HepG2 (cell line): ENCODE data around the gene FAM124A. TPM values are rescaled to one million over a fixed set of nuclear protein-coding genes. Genes with fewer than 3 reads are reported as not detected.

Source experiments
- ATAC-seq: fragments of 200-7000 bp; cut with Tn5 transposase; 3 replicates; pipeline ENCODE4 v1.9.1; 2020; ENCODE audit warnings: mild to moderate bottlenecking, moderate library complexity
- BruUV-seq: library from RNA; stranded (reverse); fragments of 400-500 nt; replicated peaks from 2 replicates; lab custom pipeline; 2021; lab: Mats Ljungman, UMichigan
- CTCF ChIA-PET: fragments of 300-600 bp; formaldehyde crosslinking; extraction: SDS; loops from one replicate; lab custom pipeline; 2021; ENCODE audit warnings: low total read pairs, inconsistent platforms, low intra/inter-chr PET ratio; lab: Yijun Ruan, JAX
- POLR2A ChIA-PET: fragments of 350-600 bp; sonication (Branson Sonifier 250); formaldehyde crosslinking; loops from one replicate; lab custom pipeline; 2020; ENCODE audit warnings: antibody characterized with exemption, inconsistent platforms; lab: Yijun Ruan, JAX
- DNase-seq: peaks from one replicate; pipeline ENCODE4 v3.0.0-alpha.2; 2015; ENCODE audit warnings: low spot score
- FAIRE-seq: peaks from 3 replicates; lab custom pipeline; 2011; peaks lifted over from hg19 to GRCh38; lab: Jason Lieb, UNC
- H2AFZ ChIP-seq: one replicate; pipeline ENCODE4 v1.6.1; 2011; ENCODE audit warnings: low read length, inconsistent platforms
- H3K27ac ChIP-seq: fragments of 300-600 bp; 3 replicates; pipeline ENCODE4 v1.8.0; 2011; ENCODE audit warnings: mixed run types, mild to moderate bottlenecking, mixed read lengths, low read length, inconsistent platforms; ENCODE audit not compliant: insufficient read depth; ENCODE audit errors: extremely low read length
- H3K27me3 ChIP-seq, 2 experiments: fragments of 200-600 bp in 1 of 2; 2 replicates in 1 of 2; 3 replicates in 1 of 2; pipeline versions ENCODE4 v1.6.0 to v1.8.0; 2011; ENCODE audit warnings: low read length in 2 of 2, mild to moderate bottlenecking in 2 of 2, moderate library complexity in 2 of 2, inconsistent platforms in 1 of 2; ENCODE audit not compliant: insufficient read depth in 2 of 2, control insufficient read depth in 1 of 2
- H3K36me3 ChIP-seq, 2 experiments: fragments of 200-600 bp in 1 of 2; replicated peaks in 1 of 2; 2 replicates in 1 of 2; 3 replicates in 1 of 2; pipeline versions ENCODE4 v1.5.1 to v1.8.0; 2011; ENCODE audit warnings: low read length in 2 of 2, inconsistent platforms in 1 of 2; ENCODE audit not compliant: insufficient read depth in 2 of 2, control insufficient read depth in 1 of 2
- H3K4me1 ChIP-seq: 2 replicates; pipeline ENCODE4 v1.5.1; 2012; ENCODE audit warnings: low read length, inconsistent platforms; ENCODE audit not compliant: insufficient read depth
- H3K4me2 ChIP-seq: 2 replicates; pipeline ENCODE4 v1.6.0; 2011; ENCODE audit warnings: low read depth, low read length, inconsistent platforms
- H3K4me3 ChIP-seq, 3 experiments: fragments of 200-600 bp in 1 of 3; sonication (generic), shearing (Covaris generic) in 1 of 3; replicated peaks in 1 of 3; 2 replicates each; pipeline ENCODE4 v1.5.1; 2011 to 2016; ENCODE audit warnings: low read length in 3 of 3, inconsistent platforms in 2 of 3, low read depth in 2 of 3, mild to moderate bottlenecking in 2 of 3, control low read depth in 1 of 3, mixed read lengths in 1 of 3; ENCODE audit not compliant: insufficient read depth in 1 of 3
- H3K79me2 ChIP-seq: one replicate; pipeline ENCODE4 v1.6.1; 2011; ENCODE audit warnings: low read length, inconsistent platforms; ENCODE audit not compliant: insufficient read depth
- H3K9ac ChIP-seq: 2 replicates; pipeline ENCODE4 v1.6.0; 2011; ENCODE audit warnings: mild to moderate bottlenecking, low read depth, low read length, inconsistent platforms; ENCODE audit not compliant: insufficient read depth
- H3K9me3 ChIP-seq: 2 replicates; pipeline ENCODE4 v1.5.1; 2012; ENCODE audit warnings: mild to moderate bottlenecking, low read length
- H4K20me1 ChIP-seq: 2 replicates; pipeline ENCODE4 v1.6.0; 2011; ENCODE audit warnings: inconsistent platforms, mild to moderate bottlenecking, low read length, moderate library complexity; ENCODE audit not compliant: insufficient read depth
- CEBPG ChIP-seq: IDR thresholded peaks from 2 replicates; pipeline ENCODE4 v1.6.1; 2016
- NCOR1 ChIP-seq: fragments of 200-600 bp; sonication (generic); IDR thresholded peaks from 2 replicates; pipeline ENCODE4 v1.7.0; 2017; ENCODE audit warnings: antibody characterized with exemption, low read length, borderline replicate concordance
- SP140L ChIP-seq: sonication (generic); formaldehyde crosslinking; IDR thresholded peaks from 2 replicates; pipeline ENCODE4 v1.4.0; 2020; ENCODE audit warnings: missing genetic modification reagents, borderline replicate concordance
- TBX3 ChIP-seq: fragments of 450-650 bp; IDR thresholded peaks from 2 replicates; pipeline ENCODE4 v1.6.1; 2017; ENCODE audit warnings: antibody characterized with exemption, mild to moderate bottlenecking, inconsistent platforms, borderline replicate concordance
- ZNF136 ChIP-seq: sonication (generic); formaldehyde crosslinking; IDR thresholded peaks from 2 replicates; pipeline ENCODE4 v1.8.1; 2022; ENCODE audit warnings: low read depth, mild to moderate bottlenecking, moderate library complexity, missing genetic modification reagents
- ZNF44 ChIP-seq: sonication (generic); formaldehyde crosslinking; IDR thresholded peaks from 2 replicates; pipeline ENCODE4 v1.5.1; 2020; ENCODE audit warnings: mild to moderate bottlenecking, missing genetic modification reagents
- ZNF446 ChIP-seq: sonication (generic); formaldehyde crosslinking; IDR thresholded peaks from 2 replicates; pipeline ENCODE4 v1.5.0; 2020; ENCODE audit warnings: mild to moderate bottlenecking, missing genetic modification reagents
- ZNF570 ChIP-seq: sonication (generic); formaldehyde crosslinking; IDR thresholded peaks from 2 replicates; pipeline ENCODE4 v1.4.0; 2020; ENCODE audit warnings: mild to moderate bottlenecking, missing genetic modification reagents, borderline replicate concordance
- WGBS: methylation state at CpG from one replicate; pipeline ENCODE4 v1.1.6; 2017; ENCODE audit warnings: low lambda C conversion rate; 5-methylcytosine and 5-hydroxymethylcytosine counted together
- in situ Hi-C: cut with HindIII; loops from 2 replicates; pipeline ENCODE4 v1.10.0; 2017; ENCODE audit warnings: low pct_unique_long_range_greater_than_20kb; ENCODE audit not compliant: extremely low pct_ligation_motif_present
- intact Hi-C: fragments of 100-400 bp; cut with micrococcal nuclease; formaldehyde crosslinking; loops from one replicate; pipeline ENCODE4 v1.10.0; 2022; ENCODE audit not compliant: unreplicated experiment
- polyA plus RNA-seq, 8 experiments: library from polyadenylated mRNA; depleted of rRNA in 3 of 8; stranded (reverse) in 7 of 8; unstranded in 1 of 8; fragments of >200 nt; fragmentation: Illumina TruSeq in 4 of 8; extraction: Trizol in 4 of 8; gene quantifications; 2 replicates each; pipeline versions ENCODE4 v1.2.1 to v1.2.3, GENCODE V29; 2011 to 2016; ENCODE audit warnings: low read depth in 4 of 8, missing spikeins in 1 of 8, mixed read lengths in 1 of 8; ENCODE audit not compliant: insufficient read depth in 1 of 8
- total RNA-seq, 5 experiments: library from RNA; depleted of rRNA; stranded (reverse); fragments of >200 nt; fragmentation: Illumina TruSeq; extraction: Trizol; gene quantifications; 2 replicates each; pipeline ENCODE4 v1.2.3, GENCODE V29; 2016; ENCODE audit warnings: low read depth in 1 of 5
- TF ChIP-seq, protein P1 (sequence below): sonication (generic); formaldehyde crosslinking; IDR thresholded peaks from 2 replicates; pipeline ENCODE4 v1.4.0; 2020; ENCODE audit warnings: mild to moderate bottlenecking, missing genetic modification reagents
- TF ChIP-seq, protein P2 (sequence below): fragments of 450-650 bp; IDR thresholded peaks from 2 replicates; pipeline ENCODE4 v1.6.1; 2016
- TF ChIP-seq, protein P3 (sequence below): sonication (generic); formaldehyde crosslinking; IDR thresholded peaks from 2 replicates; pipeline ENCODE4 v1.8.1; 2022; ENCODE audit warnings: low read depth, mild to moderate bottlenecking, missing genetic modification reagents
- TF ChIP-seq, protein P4 (sequence below): sonication (generic); formaldehyde crosslinking; IDR thresholded peaks from 2 replicates; pipeline ENCODE4 v1.9.0; 2021; ENCODE audit warnings: missing genetic modification reagents, mild to moderate bottlenecking, borderline replicate concordance

Gene FAM124A
- total and polyA plus RNA-seq, 2 of the 13 experiments (the other 11 are each of a cell fraction or from before 2014, with no cell fraction given), result not detected

DNA sequence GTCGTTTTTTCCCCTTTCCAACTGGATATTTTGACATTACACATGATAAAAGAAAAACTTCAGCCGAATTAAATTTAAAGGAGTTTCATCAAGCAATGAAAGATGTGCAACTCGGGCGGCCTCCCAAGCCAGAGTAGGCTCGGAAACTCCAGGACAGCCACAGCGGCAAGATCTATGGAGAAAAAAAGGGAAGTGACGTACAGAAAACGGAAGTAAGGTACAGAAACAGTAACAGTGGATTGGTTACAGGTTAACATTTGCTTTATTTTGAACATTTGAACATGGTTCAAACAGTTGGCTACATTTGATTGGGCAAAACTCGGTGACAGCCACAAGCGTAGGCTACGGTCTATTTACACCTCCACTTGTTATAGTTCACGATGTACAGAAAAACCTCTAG, 30.5 kb upstream of the FAM124A start:
- peaks cover 0 to 8% of the 10 kb centered on the region in 2 experiments; a peak in 4 of 5 replicates for H3K27me3 ChIP-seq
- FAIRE-seq, result no peak
- TF ChIP-seq CEBPG (CRISPR knock-in tag) (no peak), TBX3 (no peak), ZNF136 (CRISPR knock-in tag) (no peak), ZNF44 (CRISPR knock-in tag) (no peak), NCOR1 (no peak), ZNF570 (no peak), ZNF446 (CRISPR knock-in tag) (no peak), SP140L (CRISPR knock-in tag) (no peak)
- TF ChIP-seq, protein P1, sequence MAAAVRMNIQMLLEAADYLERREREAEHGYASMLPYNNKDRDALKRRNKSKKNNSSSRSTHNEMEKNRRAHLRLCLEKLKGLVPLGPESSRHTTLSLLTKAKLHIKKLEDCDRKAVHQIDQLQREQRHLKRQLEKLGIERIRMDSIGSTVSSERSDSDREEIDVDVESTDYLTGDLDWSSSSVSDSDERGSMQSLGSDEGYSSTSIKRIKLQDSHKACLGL (CRISPR knock-in tag), result no peak
- TF ChIP-seq, protein P2, sequence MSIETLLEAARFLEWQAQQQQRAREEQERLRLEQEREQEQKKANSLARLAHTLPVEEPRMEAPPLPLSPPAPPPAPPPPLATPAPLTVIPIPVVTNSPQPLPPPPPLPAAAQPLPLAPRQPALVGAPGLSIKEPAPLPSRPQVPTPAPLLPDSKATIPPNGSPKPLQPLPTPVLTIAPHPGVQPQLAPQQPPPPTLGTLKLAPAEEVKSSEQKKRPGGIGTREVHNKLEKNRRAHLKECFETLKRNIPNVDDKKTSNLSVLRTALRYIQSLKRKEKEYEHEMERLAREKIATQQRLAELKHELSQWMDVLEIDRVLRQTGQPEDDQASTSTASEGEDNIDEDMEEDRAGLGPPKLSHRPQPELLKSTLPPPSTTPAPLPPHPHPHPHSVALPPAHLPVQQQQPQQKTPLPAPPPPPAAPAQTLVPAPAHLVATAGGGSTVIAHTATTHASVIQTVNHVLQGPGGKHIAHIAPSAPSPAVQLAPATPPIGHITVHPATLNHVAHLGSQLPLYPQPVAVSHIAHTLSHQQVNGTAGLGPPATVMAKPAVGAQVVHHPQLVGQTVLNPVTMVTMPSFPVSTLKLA, result no peak
- TF ChIP-seq, protein P3, sequence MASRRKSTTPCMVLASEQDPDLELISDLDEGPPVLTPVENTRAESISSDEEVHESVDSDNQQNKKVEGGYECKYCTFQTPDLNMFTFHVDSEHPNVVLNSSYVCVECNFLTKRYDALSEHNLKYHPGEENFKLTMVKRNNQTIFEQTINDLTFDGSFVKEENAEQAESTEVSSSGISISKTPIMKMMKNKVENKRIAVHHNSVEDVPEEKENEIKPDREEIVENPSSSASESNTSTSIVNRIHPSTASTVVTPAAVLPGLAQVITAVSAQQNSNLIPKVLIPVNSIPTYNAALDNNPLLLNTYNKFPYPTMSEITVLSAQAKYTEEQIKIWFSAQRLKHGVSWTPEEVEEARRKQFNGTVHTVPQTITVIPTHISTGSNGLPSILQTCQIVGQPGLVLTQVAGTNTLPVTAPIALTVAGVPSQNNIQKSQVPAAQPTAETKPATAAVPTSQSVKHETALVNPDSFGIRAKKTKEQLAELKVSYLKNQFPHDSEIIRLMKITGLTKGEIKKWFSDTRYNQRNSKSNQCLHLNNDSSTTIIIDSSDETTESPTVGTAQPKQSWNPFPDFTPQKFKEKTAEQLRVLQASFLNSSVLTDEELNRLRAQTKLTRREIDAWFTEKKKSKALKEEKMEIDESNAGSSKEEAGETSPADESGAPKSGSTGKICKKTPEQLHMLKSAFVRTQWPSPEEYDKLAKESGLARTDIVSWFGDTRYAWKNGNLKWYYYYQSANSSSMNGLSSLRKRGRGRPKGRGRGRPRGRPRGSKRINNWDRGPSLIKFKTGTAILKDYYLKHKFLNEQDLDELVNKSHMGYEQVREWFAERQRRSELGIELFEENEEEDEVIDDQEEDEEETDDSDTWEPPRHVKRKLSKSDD (CRISPR knock-in tag), result no peak
- TF ChIP-seq, protein P4, sequence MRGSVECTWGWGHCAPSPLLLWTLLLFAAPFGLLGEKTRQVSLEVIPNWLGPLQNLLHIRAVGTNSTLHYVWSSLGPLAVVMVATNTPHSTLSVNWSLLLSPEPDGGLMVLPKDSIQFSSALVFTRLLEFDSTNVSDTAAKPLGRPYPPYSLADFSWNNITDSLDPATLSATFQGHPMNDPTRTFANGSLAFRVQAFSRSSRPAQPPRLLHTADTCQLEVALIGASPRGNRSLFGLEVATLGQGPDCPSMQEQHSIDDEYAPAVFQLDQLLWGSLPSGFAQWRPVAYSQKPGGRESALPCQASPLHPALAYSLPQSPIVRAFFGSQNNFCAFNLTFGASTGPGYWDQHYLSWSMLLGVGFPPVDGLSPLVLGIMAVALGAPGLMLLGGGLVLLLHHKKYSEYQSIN (CRISPR knock-in tag), result no peak

More for the DNA sequence above, 30.5 kb upstream of the FAM124A start:
- ChIA-PET POLR2A (no interaction called here), CTCF (no interaction called here)
- H3K4me2 ChIP-seq, result no peak overlapping the region
- intact Hi-C loops, result no loop called here
- no peak overlapping the region for H2AFZ ChIP-seq
- H3K4me3 ChIP-seq, result no peak overlapping the region
- no peak overlapping the region for H3K27ac ChIP-seq
- H3K4me1 ChIP-seq, result no peaks in the 10 kb centered on the region
- no peak overlapping the region for H3K9ac ChIP-seq
- 44% methylated on average over 12 of the region's 12 CpGs for WGBS
- in situ Hi-C loops, result no loop called here
- no peaks in the 10 kb centered on the region for H3K36me3 ChIP-seq
- no peak for DNase-seq
- BruUV-seq, result no TSS peak
- H3K79me2 ChIP-seq, result no peaks in the 10 kb centered on the region
- no peak for ATAC-seq
- H4K20me1 ChIP-seq, result no peaks in the 10 kb centered on the region
- no peaks in the 10 kb centered on the region for H3K9me3 ChIP-seq
